Left lung (tissue), 10 donors: ENCODE measurements around the gene CREBL2. TPM values are rescaled to one million over a fixed set of nuclear protein-coding genes. Genes with fewer than 3 reads are reported as not detected.

Experiments used
- ATAC-seq: fragments of 200-7000 bp; cut with Tn5 transposase; one replicate; pipeline ENCODE4 v1.9.1; 2020; ENCODE audit warnings: moderate library complexity
- DNase-seq, 4 donors: peaks; one replicate each; pipeline ENCODE4 v3.0.0-alpha.2; 2013 to 2020
- H3K27ac ChIP-seq, 2 donors: fragments of 200-600 bp; sonication (generic) in 1 of 2; one replicate each; pipeline versions ENCODE4 v1.5.0 to v1.8.0; 2020 to 2021
- H3K27me3 ChIP-seq, 2 donors: fragments of 200-600 bp; sonication (generic) in 1 of 2; one replicate each; pipeline versions ENCODE4 v1.5.0 to v1.8.0; 2020 to 2021
- H3K36me3 ChIP-seq, 2 donors: fragments of 200-600 bp; sonication (generic) in 1 of 2; one replicate each; pipeline versions ENCODE4 v1.5.0 to v1.8.0; 2020 to 2021
- H3K4me1 ChIP-seq, 2 donors: fragments of 200-600 bp; one replicate each; pipeline ENCODE4 v1.8.0; 2021
- H3K4me3 ChIP-seq, 2 donors: fragments of 200-600 bp; sonication (generic) in 1 of 2; one replicate each; pipeline versions ENCODE4 v1.5.0 to v1.8.0; 2020 to 2021; ENCODE audit warnings: mild to moderate bottlenecking in 1 of 2
- H3K9me3 ChIP-seq, 2 donors: fragments of 200-600 bp; sonication (generic) in 1 of 2; one replicate each; pipeline versions ENCODE4 v1.5.0 to v1.8.0; 2020 to 2021
- CTCF ChIP-seq, 2 donors: fragments of 200-600 bp; sonication (generic) in 1 of 2; IDR thresholded peaks; one replicate each; pipeline versions ENCODE4 v1.5.0 to v1.8.0; 2021; ENCODE audit warnings: antibody characterized with exemption in 2 of 2
- intact Hi-C, 2 donors: fragments of 100-400 bp; cut with DNase I; formaldehyde crosslinking; loops; one replicate each; pipeline versions ENCODE4 v1.11.2 to v1.14.2; 2022
- polyA plus RNA-seq, 6 donors: library from polyadenylated mRNA; unstranded; fragments of 120-200 nt; gene quantifications; one replicate each; pipeline ENCODE4 v1.2.1, GENCODE V29; 2013; ENCODE audit not compliant: insufficient read length in 6 of 6
- total RNA-seq, 2 donors: library from RNA; stranded (reverse); fragmentation: NEBNext Ultra II Directional; extraction: Animal tissue kit (Norgen Biotek cat#: 25700); gene quantifications; one replicate each; pipeline ENCODE4 v1.2.1, GENCODE V29; 2021
- donor health status: DM: no; HTN: yes; CAD: no.
- donor health status: DM: no; HTN: no; CAD: no.

Gene CREBL2
- total and polyA plus RNA-seq, 8 donors, result 23.9 to 35.9 (median 30.9) TPM

GRCh38 chr12:12686472-12686871 lies 74.8 kb downstream of the CREBL2 start:
- Histone ChIP-seq H3K9me3 (no peaks in the 10 kb centered on the region), H3K27ac (no peak overlapping the region), H3K36me3 (no peaks in the 10 kb centered on the region), H3K4me3 (no peak overlapping the region), H3K27me3 (no peaks in the 10 kb centered on the region), H3K4me1 (no peaks in the 10 kb centered on the region)
- DNase-seq (no peak), ATAC-seq (no peak)
- TF ChIP-seq CTCF (IDR thresholded peaks at IDR 0.05), result no peak
- intact Hi-C loops, result no loop called here

- intact Hi-C loops, result no loop called here
- Histone ChIP-seq H3K27ac (no peak overlapping the region), H3K4me1 (no peaks in the 10 kb centered on the region), H3K9me3 (no peaks in the 10 kb centered on the region), H3K4me3 (no peak overlapping the region), H3K27me3 (no peaks in the 10 kb centered on the region), H3K36me3 (no peaks in the 10 kb centered on the region)
- no peak for TF ChIP-seq CTCF (IDR thresholded peaks at IDR 0.05)
- no peak for ATAC-seq
- no peak for DNase-seq
These were observed 75.2 kb downstream of the CREBL2 start for GRCh38 chr12:12686925-12687324.

- TF ChIP-seq CTCF (IDR thresholded peaks at IDR 0.05), result no peak
- no peaks in the 10 kb centered on the region for H3K9me3 ChIP-seq
- H3K27ac ChIP-seq, result no peak overlapping the region
- ATAC-seq (no peak), DNase-seq (no peak)
- H3K36me3 ChIP-seq, result no peaks in the 10 kb centered on the region
- H3K4me3 ChIP-seq, result no peak overlapping the region
- intact Hi-C loops, result no loop called here
- no peaks in the 10 kb centered on the region for H3K27me3 ChIP-seq
- H3K4me1 ChIP-seq, result no peaks in the 10 kb centered on the region
These were observed 78.1 kb downstream of the CREBL2 start for GRCh38 chr12:12689647-12690300.

GRCh38 chr12:12691549-12691948 lies 79.9 kb downstream of the CREBL2 start:
- H3K9me3 ChIP-seq, result no peaks in the 10 kb centered on the region
- ATAC-seq, result no peak
- H3K36me3 ChIP-seq, result no peaks in the 10 kb centered on the region
- no peak overlapping the region for H3K4me3 ChIP-seq
- H3K27ac ChIP-seq, result no peak overlapping the region
- intact Hi-C loops, result no loop called here
- H3K27me3 ChIP-seq, result no peaks in the 10 kb centered on the region
- DNase-seq, result no peak
- peaks cover 0 to 5% of the 10 kb centered on the region in 2 donors for H3K4me1 ChIP-seq
- no peak for TF ChIP-seq CTCF (IDR thresholded peaks at IDR 0.05)

GRCh38 chr12:12693111-12693671 lies 81.5 kb downstream of the CREBL2 start:
- no peak for ATAC-seq
- intact Hi-C loops, result no loop called here
- no peak for DNase-seq
- TF ChIP-seq CTCF (IDR thresholded peaks at IDR 0.05), result no peak
- Histone ChIP-seq H3K4me3 (no peak overlapping the region), H3K27me3 (no peaks in the 10 kb centered on the region), H3K9me3 (no peaks in the 10 kb centered on the region), H3K27ac (no peak overlapping the region), H3K4me1 (peaks cover 2 to 16% of the 10 kb centered on the region in 2 donors), H3K36me3 (no peaks in the 10 kb centered on the region)

Other genes starting within 250 kb of the CREBL2 start
- 10 to 100 TPM; 31.7 to 45.6 TPM for gene DUSP16, start 49.0 kb upstream of the CREBL2 start, total RNA-seq
- gene DUSP16, start 49.0 kb upstream of the CREBL2 start, polyA plus RNA-seq, result 10 to 100 TPM; 32.2 to 38.8 (median 35.5) TPM
- gene GPR19, start 84.3 kb downstream of the CREBL2 start, total RNA-seq, result under 1 TPM; 0.24 to 0.70 TPM
- gene GPR19, start 84.3 kb downstream of the CREBL2 start, polyA plus RNA-seq, result 1 to 10 TPM in 4 of 6 donors, under 1 TPM in 2; 0.89 to 1.6 (median 1.4) TPM
- 10 to 100 TPM; 36.8 to 43.1 TPM for gene CDKN1B, start 105.5 kb downstream of the CREBL2 start, total RNA-seq
- 10 to 100 TPM; 62.4 to 73.6 (median 66.7) TPM for gene CDKN1B, start 105.5 kb downstream of the CREBL2 start, polyA plus RNA-seq
- gene APOLD1, start 173.8 kb downstream of the CREBL2 start, total RNA-seq, result 1 to 10 TPM; 7.3 to 8.9 TPM
- 10 to 100 TPM in 4 of 6 donors, 1 to 10 TPM in 2; 7.5 to 14.1 (median 11.3) TPM for gene APOLD1, start 173.8 kb downstream of the CREBL2 start, polyA plus RNA-seq
- 10 to 100 TPM; 44.0 to 48.6 TPM for gene DDX47, start 201.5 kb downstream of the CREBL2 start, total RNA-seq
- gene DDX47, start 201.5 kb downstream of the CREBL2 start, polyA plus RNA-seq, result 10 to 100 TPM; 70.9 to 86.7 (median 76.0) TPM